ACC112 (cell line): ENCODE data around the gene HYDIN.

Source experiments
- H2AFZ ChIP-seq: fragments of 200-600 bp; sonication (generic); one replicate; pipeline ENCODE4 v1.6.0; 2017; ENCODE audit warnings: antibody characterized with exemption, low read length; ENCODE audit not compliant: unreplicated experiment
- H3K27ac ChIP-seq: fragments of 200-600 bp; sonication (generic); 2 replicates; pipeline ENCODE4 v1.5.1; 2014; ENCODE audit warnings: low read depth, mild to moderate bottlenecking, antibody characterized with exemption, low read length, moderate library complexity
- H3K27me3 ChIP-seq: fragments of 200-600 bp; sonication (generic); 2 replicates; pipeline ENCODE4 v1.6.1; 2014; ENCODE audit warnings: mild to moderate bottlenecking, antibody characterized with exemption, low read length, moderate library complexity, mixed read lengths; ENCODE audit not compliant: insufficient read depth
- H3K36me3 ChIP-seq: fragments of 200-600 bp; sonication (generic); 2 replicates; pipeline ENCODE4 v1.6.1; 2016; ENCODE audit warnings: mild to moderate bottlenecking, antibody characterized with exemption, low read length, moderate library complexity, mixed read lengths; ENCODE audit not compliant: insufficient read depth
- H3K4me1 ChIP-seq: fragments of 200-600 bp; sonication (generic); one replicate; pipeline ENCODE4 v1.6.1; 2016; ENCODE audit warnings: low read length, mixed read lengths; ENCODE audit not compliant: insufficient read depth, unreplicated experiment, control insufficient read depth
- H3K4me3 ChIP-seq: fragments of 200-600 bp; sonication (generic); 2 replicates; pipeline ENCODE4 v1.5.1; 2014; ENCODE audit warnings: mild to moderate bottlenecking, low read depth, low read length
- H3K79me2 ChIP-seq: fragments of 200-600 bp; sonication (generic); one replicate; pipeline ENCODE4 v1.6.0; 2016; ENCODE audit warnings: low read length; ENCODE audit not compliant: control insufficient read depth, unreplicated experiment, insufficient read depth

Gene HYDIN

DNA sequence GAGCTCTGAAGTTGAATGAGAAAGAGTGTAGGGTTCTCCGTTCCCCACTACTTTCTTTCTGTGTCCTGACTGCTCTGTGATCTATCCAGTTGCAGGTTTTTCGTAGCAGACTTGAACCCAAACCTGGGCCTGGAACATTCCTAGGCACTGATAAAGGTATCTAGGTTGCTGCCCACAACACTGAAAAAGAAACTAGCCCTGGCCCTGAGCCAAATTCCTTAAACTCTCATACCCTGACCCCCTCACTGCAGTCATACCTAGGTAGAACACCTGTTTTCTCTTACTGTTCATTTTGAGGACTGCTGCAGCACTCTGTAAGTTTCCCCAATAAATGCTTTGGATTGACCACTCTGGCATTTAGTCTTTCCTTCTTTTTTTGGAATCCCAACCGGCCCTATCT is 5.4 kb downstream of the HYDIN start:
- no peaks in the 10 kb centered on the region for H3K4me1 ChIP-seq
- no peak overlapping the region for H3K27ac ChIP-seq
- no peaks in the 10 kb centered on the region for H3K79me2 ChIP-seq
- no peaks in the 10 kb centered on the region for H3K36me3 ChIP-seq
- H3K27me3 ChIP-seq: peaks cover 8% of the 10 kb centered on the region; the same call in 1 of the 2 replicates
- H2AFZ ChIP-seq: no peak overlapping the region
- no peak overlapping the region for H3K4me3 ChIP-seq

DNA sequence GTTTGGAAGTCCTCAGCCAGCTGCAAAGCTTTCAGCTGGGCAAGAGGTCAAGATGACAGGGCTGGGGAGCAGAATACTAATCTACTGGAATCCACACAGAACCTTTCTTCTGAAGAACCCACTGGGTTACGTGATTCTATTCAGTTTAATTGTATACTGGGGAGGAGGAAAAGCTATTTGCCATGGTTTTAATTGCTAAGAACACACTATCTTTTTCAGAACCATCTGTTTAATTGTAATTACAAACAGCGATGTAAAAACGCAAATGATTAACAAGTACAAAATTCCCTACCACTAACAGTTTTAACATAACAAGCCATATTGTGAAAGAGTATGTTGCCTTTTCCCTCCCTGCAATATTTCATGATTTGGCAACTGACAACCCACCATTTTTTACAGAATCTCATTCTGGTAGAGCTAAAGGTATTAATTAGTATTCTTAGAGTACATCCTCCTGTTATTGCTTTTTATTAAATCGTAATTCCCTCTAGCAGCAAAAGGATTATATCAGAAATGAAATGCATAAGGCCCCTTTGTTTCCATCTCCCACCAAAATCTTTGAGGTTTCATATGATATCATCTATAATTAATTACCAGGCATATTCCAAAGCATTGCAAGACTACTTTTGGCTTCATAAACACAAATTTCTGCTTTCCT is 12.1 kb downstream of the HYDIN start:
- H2AFZ ChIP-seq: no peak overlapping the region
- H3K4me3 ChIP-seq: no peak overlapping the region
- H3K36me3 ChIP-seq: no peaks in the 10 kb centered on the region
- H3K79me2 ChIP-seq: no peaks in the 10 kb centered on the region
- H3K27ac ChIP-seq: no peak overlapping the region
- H3K4me1 ChIP-seq: no peaks in the 10 kb centered on the region
- peaks cover 23% of the 10 kb centered on the region for H3K27me3 ChIP-seq

DNA sequence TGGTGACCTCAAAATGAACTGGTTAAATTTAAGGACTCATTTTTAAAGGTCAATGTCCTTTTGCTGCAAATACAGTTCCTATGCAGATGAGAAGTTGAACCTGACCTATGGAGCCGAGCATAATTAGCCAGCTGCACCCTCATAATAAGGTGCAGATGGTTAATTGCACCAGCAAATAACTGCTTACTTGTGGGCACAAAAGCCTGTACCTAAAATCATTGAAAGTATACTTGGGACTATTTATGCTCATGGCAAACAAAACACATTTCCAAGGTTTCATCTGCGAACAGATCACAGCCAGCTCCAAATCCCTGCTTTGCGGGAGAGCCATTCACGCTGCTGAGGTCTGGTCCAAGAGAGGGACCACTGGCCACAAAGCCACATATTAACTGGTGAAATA is 13.0 kb downstream of the HYDIN start:
- H2AFZ ChIP-seq: no peak overlapping the region

DNA sequence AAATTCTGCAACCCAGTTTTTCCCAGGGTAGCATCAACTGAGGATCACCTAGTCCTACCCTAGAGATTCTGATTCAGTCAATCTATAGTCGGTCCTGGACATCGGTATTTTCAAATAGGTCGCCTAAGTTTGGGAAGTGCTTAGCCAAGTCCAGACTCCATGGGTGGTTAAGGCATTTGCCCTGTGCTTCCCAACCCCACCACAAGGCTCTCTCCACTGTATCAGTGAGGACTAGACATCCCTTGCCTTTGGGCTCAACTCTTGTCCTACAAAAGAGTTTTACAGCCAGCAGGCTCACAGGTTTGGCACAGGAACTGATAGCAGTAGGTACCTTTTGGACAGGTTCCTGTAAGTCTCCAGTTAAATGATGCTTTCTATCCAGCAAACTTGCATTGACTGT is 13.8 kb downstream of the HYDIN start:
- H3K27me3 ChIP-seq: peaks cover 40% of the 10 kb centered on the region
- H2AFZ ChIP-seq: no peak overlapping the region

More for the DNA sequence above, 13.0 kb downstream of the HYDIN start:
- Histone ChIP-seq H3K36me3 (no peaks in the 10 kb centered on the region), H3K27ac (no peak overlapping the region), H3K79me2 (no peaks in the 10 kb centered on the region), H3K4me1 (no peaks in the 10 kb centered on the region), H3K4me3 (no peak overlapping the region), H3K27me3 (peaks cover 33% of the 10 kb centered on the region)

DNA sequence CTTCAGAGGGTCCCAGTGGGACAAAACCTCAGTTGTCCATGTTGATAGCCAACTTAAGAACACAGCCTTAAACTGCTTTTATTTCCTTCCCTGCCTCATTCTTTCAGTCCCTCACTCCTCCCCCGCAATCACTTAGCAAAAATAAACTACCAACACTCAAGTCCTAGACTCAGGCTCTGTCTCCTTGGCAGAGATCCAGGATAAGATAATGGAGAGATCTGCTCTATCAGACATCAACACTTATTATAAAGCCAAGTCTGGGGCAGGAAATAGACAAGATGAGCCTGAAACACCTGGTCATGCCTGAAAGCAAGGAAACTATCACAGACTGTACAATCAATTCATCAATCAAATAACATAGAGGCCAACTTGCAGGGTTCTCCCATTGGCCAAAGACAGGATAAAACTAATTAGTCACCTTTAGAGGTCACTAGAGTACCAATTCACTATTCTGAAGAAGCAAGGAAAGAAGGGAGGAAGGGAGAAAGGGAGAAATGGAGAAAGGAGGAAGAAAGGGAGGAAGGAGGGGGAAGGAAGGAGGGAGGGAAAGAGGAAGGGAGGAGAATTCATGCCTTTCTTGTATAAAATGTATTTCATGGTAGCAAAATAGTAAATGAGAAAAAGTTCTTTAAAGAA is 15.7 kb downstream of the HYDIN start:
- no peak overlapping the region for H2AFZ ChIP-seq
- H3K79me2 ChIP-seq: no peaks in the 10 kb centered on the region
- no peak overlapping the region for H3K27ac ChIP-seq
- no peak overlapping the region for H3K4me3 ChIP-seq
- H3K4me1 ChIP-seq: no peaks in the 10 kb centered on the region
- peaks cover 42% of the 10 kb centered on the region for H3K27me3 ChIP-seq
- H3K36me3 ChIP-seq: no peaks in the 10 kb centered on the region

More for the DNA sequence above, 13.8 kb downstream of the HYDIN start:
- Histone ChIP-seq H3K27ac (no peak overlapping the region), H3K4me1 (no peaks in the 10 kb centered on the region), H3K79me2 (no peaks in the 10 kb centered on the region), H3K36me3 (no peaks in the 10 kb centered on the region), H3K4me3 (no peak overlapping the region)

DNA sequence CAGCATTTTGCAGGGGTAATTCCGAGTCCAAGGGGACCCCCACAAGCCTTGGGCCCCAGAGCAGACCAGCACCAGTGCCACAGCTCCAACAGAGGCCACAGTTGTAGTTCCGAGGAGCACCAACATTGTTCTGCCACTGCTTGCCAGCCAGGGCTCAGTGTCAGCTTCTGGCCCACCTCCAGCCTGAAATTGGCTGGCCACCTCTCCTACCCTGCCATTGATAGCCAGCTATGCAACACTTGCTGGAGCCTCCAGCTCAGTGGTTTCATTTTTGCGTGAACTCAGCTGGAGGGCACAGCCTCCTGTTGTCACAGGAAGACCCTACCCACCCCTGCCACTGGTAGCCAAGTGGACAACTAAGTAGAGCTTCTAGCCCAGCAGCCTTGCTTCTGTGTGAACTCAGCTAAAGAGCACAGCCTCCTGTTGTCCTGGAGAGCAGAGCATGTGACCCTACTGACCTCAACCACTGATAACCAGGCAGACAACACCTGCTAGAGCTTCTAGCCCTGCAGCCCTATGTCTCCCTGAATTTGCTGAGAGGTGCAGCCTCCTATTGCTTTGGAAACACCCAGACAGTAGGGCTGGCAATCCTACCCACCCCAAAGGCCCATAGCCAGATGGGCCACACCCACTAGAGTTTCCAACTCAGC is 24.9 kb downstream of the HYDIN start:
- Histone ChIP-seq H3K36me3 (no peaks in the 10 kb centered on the region), H3K4me3 (no peak overlapping the region), H3K79me2 (no peaks in the 10 kb centered on the region), H3K27me3 (no peaks in the 10 kb centered on the region), H3K4me1 (no peaks in the 10 kb centered on the region), H2AFZ (no peak overlapping the region), H3K27ac (no peak overlapping the region)

DNA sequence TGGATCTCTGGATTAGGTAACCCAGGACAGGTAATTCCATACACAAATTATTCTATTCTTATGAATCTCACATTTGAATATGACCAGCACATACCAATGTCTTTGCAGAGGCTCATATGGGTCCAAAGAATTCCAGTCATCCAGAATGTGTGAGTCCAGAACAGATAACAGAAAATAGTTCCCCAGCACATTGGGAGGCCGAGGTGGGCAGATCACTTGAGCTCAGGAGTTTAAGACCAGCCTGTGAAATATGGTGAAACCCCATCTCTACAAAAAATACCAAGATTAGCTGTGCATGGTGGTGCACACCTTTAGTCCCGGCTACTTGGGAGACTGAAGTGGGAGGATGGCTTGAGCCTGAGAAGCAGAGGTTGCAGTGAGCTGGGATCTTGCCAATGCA is 26.9 kb downstream of the HYDIN start:
- Histone ChIP-seq H3K79me2 (no peaks in the 10 kb centered on the region), H3K4me1 (no peaks in the 10 kb centered on the region), H3K4me3 (no peak overlapping the region)

DNA sequence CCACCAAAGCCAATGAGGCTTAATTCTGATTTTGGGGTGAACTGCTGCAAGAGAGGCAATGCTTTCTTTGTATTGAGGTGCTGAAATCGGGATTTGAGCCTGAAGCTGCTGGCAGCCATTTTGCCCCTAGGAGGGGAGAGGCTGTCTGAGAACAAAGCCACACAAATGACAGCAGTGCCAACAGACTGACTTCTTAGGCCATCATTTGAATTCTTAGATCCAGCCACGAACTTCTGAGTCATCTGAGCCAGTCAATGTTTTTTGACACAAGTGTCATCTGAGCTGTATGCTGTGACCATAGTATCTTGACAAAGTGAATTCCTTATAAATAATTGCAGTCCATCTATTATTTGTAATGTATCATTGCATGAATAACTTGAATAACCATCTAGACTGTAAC is 29.0 kb downstream of the HYDIN start:
- Histone ChIP-seq H3K79me2 (no peaks in the 10 kb centered on the region), H2AFZ (no peak overlapping the region), H3K27me3 (no peaks in the 10 kb centered on the region), H3K4me3 (no peak overlapping the region), H3K4me1 (no peaks in the 10 kb centered on the region), H3K36me3 (no peaks in the 10 kb centered on the region), H3K27ac (no peak overlapping the region)

More for the DNA sequence above, 26.9 kb downstream of the HYDIN start:
- H3K27ac ChIP-seq: no peak overlapping the region
- no peak overlapping the region for H2AFZ ChIP-seq
- no peaks in the 10 kb centered on the region for H3K36me3 ChIP-seq
- no peaks in the 10 kb centered on the region for H3K27me3 ChIP-seq

DNA sequence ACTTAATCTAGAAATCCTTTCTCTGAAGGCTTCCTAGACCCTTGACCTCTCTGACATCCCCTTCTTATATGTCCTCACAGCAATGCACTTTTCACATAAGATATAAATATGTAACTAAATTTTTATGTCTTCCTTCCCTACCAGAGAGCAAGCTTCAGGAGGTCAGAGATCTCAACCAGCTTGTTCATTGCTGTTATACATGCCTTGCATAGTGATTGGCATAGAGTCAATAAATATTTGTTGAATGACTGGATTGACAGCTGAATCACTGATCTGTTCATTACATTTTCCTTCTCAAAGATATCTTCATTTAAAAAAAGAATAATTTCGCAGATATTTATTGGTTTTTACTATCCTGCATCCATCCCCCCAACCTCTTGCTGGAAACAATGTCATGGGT is 29.5 kb downstream of the HYDIN start:
- no peaks in the 10 kb centered on the region for H3K36me3 ChIP-seq
- H3K27me3 ChIP-seq: no peaks in the 10 kb centered on the region
- no peaks in the 10 kb centered on the region for H3K79me2 ChIP-seq
- H3K4me1 ChIP-seq: no peaks in the 10 kb centered on the region
- no peak overlapping the region for H2AFZ ChIP-seq
- no peak overlapping the region for H3K27ac ChIP-seq
- H3K4me3 ChIP-seq: no peak overlapping the region

DNA sequence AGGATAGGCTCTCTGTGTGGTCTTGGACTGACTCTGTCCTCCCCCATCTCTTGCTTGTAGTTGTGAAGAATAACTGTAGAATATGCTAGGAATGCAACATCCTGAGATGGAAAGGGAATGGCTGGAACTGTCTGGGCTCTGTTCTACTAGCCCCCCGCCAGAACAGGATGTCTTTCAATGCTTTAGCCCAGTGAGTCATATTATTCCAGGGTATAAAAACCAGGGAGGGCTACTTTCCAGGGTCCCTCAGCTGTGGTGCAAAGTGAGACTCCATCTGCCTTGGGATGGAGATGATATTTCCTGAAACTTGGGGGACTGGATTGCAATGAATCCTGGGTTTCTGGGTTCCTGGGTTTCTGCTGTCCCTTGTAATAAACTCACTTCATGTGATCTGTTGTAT is 32.1 kb downstream of the HYDIN start:
- Histone ChIP-seq H3K79me2 (no peaks in the 10 kb centered on the region), H3K27ac (no peak overlapping the region), H2AFZ (no peak overlapping the region), H3K4me1 (no peaks in the 10 kb centered on the region), H3K36me3 (no peaks in the 10 kb centered on the region), H3K27me3 (0 out of 2 replicates have a peak, but pooled peaks cover under 1% of the 10 kb centered on the region), H3K4me3 (no peak overlapping the region)

DNA sequence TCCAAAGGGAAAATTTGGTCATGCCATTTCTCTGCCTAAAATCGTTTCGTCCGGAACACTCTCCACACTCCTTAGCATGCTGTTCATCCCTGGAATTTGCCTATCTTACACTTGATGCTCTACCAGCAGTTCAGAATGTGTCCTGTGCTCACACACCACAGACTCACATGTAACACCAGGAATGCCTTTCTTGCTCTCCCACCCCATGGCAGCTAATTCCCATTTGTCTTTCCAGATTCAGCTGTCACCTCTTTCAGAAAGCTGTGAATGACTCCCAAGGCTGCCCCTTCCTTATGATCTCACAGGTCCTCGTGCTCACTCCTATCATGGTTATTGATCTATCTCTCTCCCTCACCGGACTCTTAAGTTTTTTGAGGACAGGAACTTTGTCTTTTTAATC is 38.1 kb downstream of the HYDIN start:
- peaks cover 20% of the 10 kb centered on the region; the same call in 1 of the 2 replicates for H3K27me3 ChIP-seq
- H3K27ac ChIP-seq: no peak overlapping the region
- no peaks in the 10 kb centered on the region for H3K36me3 ChIP-seq
- H3K4me1 ChIP-seq: no peaks in the 10 kb centered on the region
- no peaks in the 10 kb centered on the region for H3K79me2 ChIP-seq
- no peak overlapping the region for H2AFZ ChIP-seq
- H3K4me3 ChIP-seq: no peak overlapping the region
